NCI-H2227 (cell line): Measurements from ENCODE around the gene SRY.
"Not testable (repeated sequence)": the region's sequence is repeated elsewhere in the genome, so short reads cannot be mapped to it uniquely, and the experiment has no call there.

Source experiments
- DNase-seq: peaks from one replicate; lab custom pipeline; 2025; ENCODE audit not compliant: unreplicated experiment; lab: John Stamatoyannopoulos, UW

The SRY gene

DNA sequence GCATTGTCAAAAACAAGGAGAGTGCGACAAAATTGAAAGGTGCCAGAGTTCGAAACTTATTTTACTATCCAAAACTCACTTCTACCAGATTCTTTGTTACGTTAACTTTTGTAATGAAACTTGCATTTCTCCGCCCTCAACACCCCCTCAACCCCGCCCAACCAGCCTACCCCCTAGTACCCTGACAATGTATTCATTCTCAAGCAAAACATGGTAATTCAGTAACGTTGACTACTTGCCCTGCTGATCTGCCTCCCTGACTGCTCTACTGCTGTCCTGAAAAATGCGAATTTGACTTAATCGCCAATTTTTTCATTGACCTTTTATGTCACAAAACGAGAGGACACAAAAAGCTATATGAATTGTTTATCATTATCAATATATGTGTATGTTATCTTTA, at the start of gene SRY:
TSS of gene SRY (minus strand) at position 83 of the 400 bp plus-strand sequence. CDS start at position 4, 79 bp downstream.
- no peak for DNase-seq

DNA sequence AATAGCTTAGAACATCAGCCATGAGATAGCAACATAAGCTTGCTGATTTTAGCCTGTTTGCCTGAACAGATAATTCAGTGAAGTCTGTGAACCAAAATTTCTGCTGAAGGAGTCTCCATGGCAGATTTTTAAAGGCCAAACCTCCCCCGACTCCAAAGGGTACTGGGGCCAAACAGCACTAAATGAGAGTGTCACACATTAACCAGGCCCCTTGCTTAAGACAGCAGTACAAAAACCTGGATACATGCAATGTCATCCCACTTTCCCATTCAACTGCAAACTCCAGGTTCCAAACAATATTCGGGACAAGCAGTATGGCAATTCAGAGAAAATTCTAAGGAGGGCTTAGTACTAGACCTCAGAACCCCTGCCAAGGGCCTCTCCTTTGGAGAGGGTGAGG, 49.6 kb upstream of the SRY start:
- no peak for DNase-seq

DNA sequence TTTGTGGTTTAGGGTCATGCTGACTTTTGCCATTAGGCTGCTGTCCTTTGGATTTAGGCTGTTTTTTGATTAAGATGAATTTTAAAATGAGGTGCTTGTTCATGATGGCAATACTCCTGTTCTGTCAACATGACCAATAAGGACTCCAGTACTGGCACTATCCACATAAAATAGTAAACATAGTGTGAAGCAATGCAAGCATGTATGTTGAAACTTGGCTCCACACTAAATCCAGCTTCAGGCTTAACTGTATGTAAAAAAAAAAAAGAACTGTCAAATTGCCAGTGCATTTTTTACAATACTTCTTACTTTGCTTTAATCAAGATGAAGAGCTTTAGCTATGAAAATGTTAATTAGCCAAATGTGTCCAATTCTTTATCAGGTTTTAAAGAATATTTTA, 47.7 kb upstream of the SRY start:
- no peak for DNase-seq

DNA sequence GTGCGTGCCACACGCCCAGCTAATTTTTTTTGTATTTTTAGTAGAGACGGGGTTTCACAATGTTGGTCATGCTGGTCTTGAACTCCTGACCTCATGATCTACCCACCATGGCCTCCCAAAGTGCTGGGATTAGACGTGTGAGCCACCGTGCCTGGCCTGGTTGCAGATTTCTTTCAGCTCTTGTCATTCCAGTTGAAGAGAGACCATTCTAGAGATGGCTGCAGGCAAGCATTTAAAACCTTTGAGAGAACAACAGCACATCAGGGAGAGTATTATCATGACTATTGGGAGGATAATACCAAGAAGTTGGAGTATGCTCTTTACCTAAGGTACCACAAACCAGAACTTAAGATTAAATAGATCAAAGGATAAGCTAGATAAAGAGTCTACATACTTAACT, 41.0 kb upstream of the SRY start:
- no peak for DNase-seq

DNA sequence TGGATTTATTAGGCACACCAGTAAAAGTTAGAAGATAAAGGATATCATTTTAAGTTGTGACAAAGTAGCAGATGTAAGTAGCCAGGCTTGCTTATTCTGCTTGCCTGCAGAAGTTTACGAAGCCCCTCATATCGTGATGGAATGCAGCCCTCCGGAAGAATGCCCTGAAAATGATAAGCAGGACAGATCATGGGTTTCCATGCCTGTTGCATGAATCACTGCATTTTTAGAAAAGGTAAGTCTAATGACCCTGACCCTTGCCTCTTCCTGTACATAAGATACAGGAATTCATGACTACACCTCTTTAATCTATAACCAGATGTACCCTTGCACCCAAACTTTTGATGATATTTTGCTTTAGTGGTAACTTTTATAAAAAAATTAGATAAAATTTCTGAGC, 37.0 kb upstream of the SRY start:
- DNase-seq, result no peak

DNA sequence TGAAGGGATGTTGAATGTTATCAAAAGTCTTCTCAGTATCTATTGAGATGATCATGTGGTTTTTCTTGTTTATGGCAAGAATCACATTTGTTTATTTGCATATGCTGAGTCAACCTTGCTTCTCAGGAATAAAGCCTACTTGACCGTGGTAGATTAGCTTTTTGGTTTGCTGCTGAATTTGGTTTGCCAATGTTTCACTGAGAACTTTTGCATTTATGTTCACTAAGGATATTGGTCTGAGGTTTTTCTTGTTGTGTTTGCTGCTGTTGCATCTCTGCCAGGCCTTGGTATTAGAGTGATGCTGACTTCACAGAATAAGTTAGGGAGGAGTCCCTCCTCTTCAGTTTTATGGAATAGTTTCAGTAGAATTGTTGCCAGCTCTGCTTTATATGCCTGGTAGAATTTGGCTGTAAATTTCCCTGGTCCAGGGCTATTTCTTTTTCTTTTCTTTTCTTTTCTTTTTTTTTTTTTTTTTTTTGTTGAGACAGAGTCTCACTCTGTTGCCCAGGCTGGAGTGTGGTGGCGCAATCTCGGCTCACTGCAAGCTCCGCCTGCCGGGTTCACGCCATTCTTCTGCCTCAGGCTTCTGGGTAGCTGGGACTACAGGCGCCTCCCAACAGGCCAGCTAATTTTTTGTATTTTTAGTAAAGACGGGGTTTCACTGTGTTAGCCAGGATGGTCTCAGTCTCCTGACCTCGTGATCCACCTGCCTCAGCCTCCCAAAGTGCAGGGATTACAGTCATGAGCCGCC, 29.8 kb upstream of the SRY start:
- DNase-seq, result not testable (repeated sequence)

DNA sequence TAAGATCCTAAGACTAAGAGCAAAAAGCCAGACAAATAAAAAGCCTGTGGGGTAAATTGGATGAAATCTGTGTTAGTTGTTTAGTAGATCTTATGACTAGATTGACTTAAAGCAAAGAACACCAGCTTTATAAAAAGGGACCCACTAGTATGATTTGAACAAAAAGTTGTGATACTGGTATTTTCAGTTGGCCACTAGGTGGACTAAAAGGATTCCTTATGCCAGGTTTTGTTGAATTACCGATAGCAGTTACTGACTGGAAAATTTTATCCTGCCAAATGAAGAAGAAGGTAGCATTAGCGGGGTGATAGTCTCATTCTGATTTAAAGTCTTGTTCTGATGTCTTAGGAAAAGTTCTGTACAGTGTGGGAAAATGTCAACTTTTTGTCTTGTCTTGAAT, 12.8 kb upstream of the SRY start:
- DNase-seq, result no peak

DNA sequence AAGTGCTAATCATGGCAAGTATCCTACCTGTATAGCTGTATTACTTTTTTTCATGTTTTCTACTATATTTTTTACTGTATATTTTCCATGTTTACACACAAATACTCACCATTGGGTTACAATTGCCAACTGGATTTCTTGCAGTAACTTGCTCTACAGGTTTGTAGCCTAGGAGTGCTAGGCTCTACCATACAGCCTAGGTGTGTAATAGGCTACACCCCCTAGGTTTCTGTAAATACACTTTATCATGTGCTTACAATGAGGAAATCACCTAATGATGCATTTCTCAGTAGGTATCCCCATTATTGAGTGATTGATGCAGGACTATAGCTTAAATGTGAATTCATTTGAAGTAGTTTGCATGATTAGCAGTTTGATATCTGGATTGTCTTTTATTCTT, 10.5 kb upstream of the SRY start:
- no peak for DNase-seq

DNA sequence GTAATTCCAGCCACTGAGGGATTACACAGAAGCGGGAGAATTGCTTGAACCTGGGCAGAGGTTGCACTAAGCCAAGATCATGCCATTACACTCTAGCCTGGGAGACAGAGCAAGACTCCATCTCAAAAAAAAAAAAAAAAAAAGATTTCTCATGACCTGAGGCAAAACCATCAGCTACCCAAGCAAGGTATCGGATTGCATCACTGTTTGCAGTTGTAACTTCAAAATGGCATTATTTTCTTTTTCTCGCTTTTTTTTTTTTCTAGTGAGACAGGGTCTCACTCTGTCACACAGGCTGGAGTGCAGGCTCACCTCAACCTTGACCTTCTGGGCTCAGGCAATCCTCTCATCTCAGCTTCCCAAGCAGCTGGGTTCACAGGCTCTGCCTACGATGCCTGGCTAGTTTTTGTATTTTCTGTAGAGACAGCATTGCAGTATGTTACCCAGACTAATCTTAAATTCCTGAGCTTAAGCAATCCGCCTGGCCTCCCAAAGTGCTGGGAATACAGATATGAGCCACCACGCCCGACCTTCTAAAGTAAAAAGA, 9.6 kb upstream of the SRY start:
- DNase-seq, result no peak

DNA sequence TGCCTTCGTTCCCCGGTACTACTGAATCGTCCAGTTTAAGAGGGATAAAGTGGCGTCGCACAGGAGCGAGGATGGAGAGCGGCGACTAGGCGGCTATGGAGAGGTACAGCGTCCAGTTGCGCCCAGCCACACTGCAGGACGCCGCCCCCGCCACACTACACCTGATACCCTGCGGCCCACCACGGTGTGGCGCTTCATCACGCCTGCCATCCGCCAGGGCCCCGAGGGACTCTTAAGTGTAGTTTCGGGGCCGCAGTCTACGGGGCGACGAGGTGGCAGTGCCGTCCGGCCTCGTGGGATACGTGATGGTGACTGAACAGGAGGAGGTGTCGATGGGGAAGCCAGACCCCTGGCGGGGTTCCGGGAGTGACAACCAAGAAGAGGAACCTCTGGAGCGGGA, 2.3 kb upstream of the SRY start:
- DNase-seq, result no peak

DNA sequence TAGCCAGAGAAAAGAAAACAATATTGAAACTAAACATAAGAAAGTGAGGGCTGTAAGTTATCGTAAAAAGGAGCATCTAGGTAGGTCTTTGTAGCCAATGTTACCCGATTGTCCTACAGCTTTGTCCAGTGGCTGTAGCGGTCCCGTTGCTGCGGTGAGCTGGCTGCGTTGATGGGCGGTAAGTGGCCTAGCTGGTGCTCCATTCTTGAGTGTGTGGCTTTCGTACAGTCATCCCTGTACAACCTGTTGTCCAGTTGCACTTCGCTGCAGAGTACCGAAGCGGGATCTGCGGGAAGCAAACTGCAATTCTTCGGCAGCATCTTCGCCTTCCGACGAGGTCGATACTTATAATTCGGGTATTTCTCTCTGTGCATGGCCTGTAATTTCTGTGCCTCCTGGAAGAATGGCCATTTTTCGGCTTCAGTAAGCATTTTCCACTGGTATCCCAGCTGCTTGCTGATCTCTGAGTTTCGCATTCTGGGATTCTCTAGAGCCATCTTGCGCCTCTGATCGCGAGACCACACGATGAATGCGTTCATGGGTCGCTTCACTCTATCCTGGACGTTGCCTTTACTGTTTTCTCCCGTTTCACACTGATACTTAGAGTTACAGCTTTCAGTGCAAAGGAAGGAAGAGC, 488 bp downstream of the SRY start:
- no peak for DNase-seq
